Activated B cell treated with CpG ODN at 0.5 μM for 24 hours (primary cell): Measurements from ENCODE around the gene EPB41L4A. TPM values are rescaled to one million over a fixed set of nuclear protein-coding genes. Genes with fewer than 3 reads are reported as not detected.

Source experiments
- ATAC-seq: fragments of 200-7000 bp; cut with Tn5 transposase; one replicate; pipeline ENCODE4 v1.10.0; 2021; ENCODE audit warnings: low read depth, mild to moderate bottlenecking, moderate library complexity
- CTCF ChIA-PET: fragments of 350-600 bp; sonication (Branson Sonifier 250); formaldehyde crosslinking; loops from one replicate; lab custom pipeline; 2021; ENCODE audit warnings: antibody characterized with exemption; lab: Charles Lee
- POLR2A ChIA-PET: fragments of 350-600 bp; sonication (Branson Sonifier 250); formaldehyde crosslinking; loops from one replicate; lab custom pipeline; 2021; ENCODE audit warnings: antibody characterized with exemption; lab: Charles Lee
- DNase-seq: peaks from one replicate; pipeline ENCODE4 v3.0.0; 2022
- H3K27ac Mint-ChIP-seq: one replicate; pipeline ENCODE4 v1.8.0; 2020; ENCODE audit warnings: mixed read lengths
- H3K27me3 Mint-ChIP-seq: one replicate; pipeline ENCODE4 v1.8.0; 2021; ENCODE audit warnings: mixed read lengths
- H3K36me3 Mint-ChIP-seq: one replicate; pipeline ENCODE4 v1.8.0; 2021; ENCODE audit warnings: low read depth, mixed read lengths
- H3K4me1 Mint-ChIP-seq: one replicate; pipeline ENCODE4 v1.8.0; 2021; ENCODE audit warnings: mixed read lengths
- H3K4me3 Mint-ChIP-seq: one replicate; pipeline ENCODE4 v1.8.0; 2020; ENCODE audit warnings: mild to moderate bottlenecking, mixed read lengths
- H3K9me3 Mint-ChIP-seq: one replicate; pipeline ENCODE4 v1.8.0; 2020; ENCODE audit warnings: mixed read lengths
- CTCF ChIP-seq: fragments of 200-600 bp; IDR thresholded peaks from one replicate; pipeline ENCODE4 v1.8.0; 2022; ENCODE audit warnings: antibody characterized with exemption, mild to moderate bottlenecking
- intact Hi-C: fragments of 100-400 bp; cut with micrococcal nuclease; formaldehyde crosslinking; loops from one replicate; pipeline ENCODE4 v1.15.1; 2024
- total RNA-seq: library from RNA; stranded (reverse); gene quantifications from 2 replicates; pipeline ENCODE4 v1.2.3, GENCODE V29; 2022

Gene EPB41L4A
- total RNA-seq, 1 donor from 2014 or later, result 7.1 TPM

DNA sequence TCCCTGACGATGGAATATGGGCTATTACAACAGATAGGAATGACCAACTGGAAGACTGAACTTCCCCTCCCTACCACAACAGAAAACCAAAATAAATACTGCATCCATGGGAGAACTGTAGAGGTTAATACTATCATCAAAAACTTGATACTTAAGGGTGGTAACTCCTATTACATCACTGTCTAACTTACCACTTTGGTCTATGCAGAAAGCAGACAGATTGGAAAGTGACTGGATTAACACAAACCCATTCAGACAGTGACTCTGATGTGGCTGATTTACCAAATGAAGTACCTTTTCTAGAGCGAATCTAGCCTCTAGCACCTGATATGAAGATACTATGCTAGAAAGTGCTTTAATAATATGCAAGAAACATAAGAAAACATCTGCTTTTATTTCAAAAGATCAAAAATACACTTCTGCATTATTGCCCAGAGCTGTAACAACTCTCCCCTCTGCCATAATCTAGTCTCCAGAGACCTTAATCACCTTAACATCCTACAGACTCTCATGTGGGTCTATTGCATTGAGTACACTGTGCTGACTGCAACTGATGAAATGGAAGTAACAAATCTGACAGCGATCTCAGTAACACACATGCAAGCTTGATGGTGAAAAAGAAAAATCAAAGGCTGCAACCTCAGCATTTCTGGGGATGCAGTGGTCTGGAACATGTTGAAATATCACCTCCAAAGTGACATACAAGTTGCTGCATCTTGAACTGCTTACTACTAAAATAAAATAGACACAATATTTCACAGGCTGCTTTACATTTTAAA lies 62.7 kb downstream of the EPB41L4A start:
- H3K4me3 Mint-ChIP-seq, result no peak overlapping the region
- ChIA-PET POLR2A (no interaction called here), CTCF (no interaction called here)
- no peaks in the 10 kb centered on the region for H3K4me1 Mint-ChIP-seq
- intact Hi-C loops, result no loop called here
- H3K27ac Mint-ChIP-seq, result no peak overlapping the region
- ATAC-seq (no peak), DNase-seq (no peak)
- peaks cover 1% of the 10 kb centered on the region for H3K27me3 Mint-ChIP-seq
- no peak for TF ChIP-seq CTCF
- no peaks in the 10 kb centered on the region for H3K36me3 Mint-ChIP-seq
- H3K9me3 Mint-ChIP-seq, result no peaks in the 10 kb centered on the region

GRCh38 chr5:112355058-112355685 lies 63.9 kb downstream of the EPB41L4A start:
- Mint-ChIP-seq H3K9me3 (no peaks in the 10 kb centered on the region), H3K36me3 (no peaks in the 10 kb centered on the region), H3K4me3 (no peak overlapping the region), H3K27me3 (peaks cover 1% of the 10 kb centered on the region), H3K27ac (no peak overlapping the region), H3K4me1 (no peaks in the 10 kb centered on the region)
- intact Hi-C loops, result no loop called here
- ATAC-seq (no peak), DNase-seq (no peak)
- TF ChIP-seq CTCF, result no peak
- POLR2A ChIA-PET, result no interaction called here
- CTCF ChIA-PET, result no interaction called here

- no peaks in the 10 kb centered on the region for H3K36me3 Mint-ChIP-seq
- H3K4me3 Mint-ChIP-seq, result no peak overlapping the region
- ChIA-PET POLR2A (no interaction called here), CTCF (no interaction called here)
- no peak overlapping the region for H3K27ac Mint-ChIP-seq
- TF ChIP-seq CTCF, result no peak
- no peaks in the 10 kb centered on the region for H3K4me1 Mint-ChIP-seq
- DNase-seq (no peak), ATAC-seq (no peak)
- H3K9me3 Mint-ChIP-seq, result no peaks in the 10 kb centered on the region
- intact Hi-C loops, result no loop called here
- H3K27me3 Mint-ChIP-seq, result peaks cover 1% of the 10 kb centered on the region
These were observed 65.4 kb downstream of the EPB41L4A start for GRCh38 chr5:112353678-112354077.

GRCh38 chr5:112351225-112351624 lies 67.9 kb downstream of the EPB41L4A start:
- no peak for DNase-seq
- POLR2A ChIA-PET, result no interaction called here
- no peak overlapping the region for H3K4me3 Mint-ChIP-seq

More at GRCh38 chr5:112351225-112351624, 67.9 kb downstream of the EPB41L4A start:
- H3K4me1 Mint-ChIP-seq, result no peaks in the 10 kb centered on the region
- H3K27ac Mint-ChIP-seq, result no peak overlapping the region
- CTCF ChIA-PET, result no interaction called here
- H3K27me3 Mint-ChIP-seq, result peaks cover 1% of the 10 kb centered on the region
- intact Hi-C loops, result no loop called here
- no peak for ATAC-seq
- no peaks in the 10 kb centered on the region for H3K9me3 Mint-ChIP-seq
- no peaks in the 10 kb centered on the region for H3K36me3 Mint-ChIP-seq
- no peak for TF ChIP-seq CTCF
